Calu3 (cell line): Measurements from ENCODE around the gene FRMPD4. TPM values are rescaled to one million over a fixed set of nuclear protein-coding genes. Genes with fewer than 3 reads are reported as not detected.

Source experiments
- BruUV-seq: library from RNA; stranded (reverse); fragments of 400-500 nt; replicated peaks from 2 replicates; lab custom pipeline; 2021; lab: Mats Ljungman, UMichigan
- CTCF ChIA-PET: fragments of 300-600 bp; sonication (Branson Sonifier 250); formaldehyde crosslinking; loops from one replicate; lab custom pipeline; 2022; ENCODE audit warnings: antibody characterized with exemption; lab: Charles Lee
- DNase-seq: peaks from one replicate; pipeline ENCODE4 v3.0.0; 2022
- H3K27ac Mint-ChIP-seq: one replicate; pipeline ENCODE4 v1.8.0; 2022; ENCODE audit warnings: mixed read lengths; ENCODE audit not compliant: unreplicated experiment
- H3K27me3 Mint-ChIP-seq: one replicate; pipeline ENCODE4 v1.8.0; 2022; ENCODE audit warnings: mixed read lengths; ENCODE audit not compliant: unreplicated experiment
- H3K36me3 Mint-ChIP-seq: one replicate; pipeline ENCODE4 v1.8.0; 2022; ENCODE audit warnings: mild to moderate bottlenecking, moderate library complexity, mixed read lengths; ENCODE audit not compliant: insufficient read depth, unreplicated experiment
- H3K4me1 Mint-ChIP-seq: one replicate; pipeline ENCODE4 v1.8.0; 2022; ENCODE audit warnings: mild to moderate bottlenecking, low read depth, mixed read lengths; ENCODE audit not compliant: unreplicated experiment
- H3K4me3 Mint-ChIP-seq: one replicate; pipeline ENCODE4 v1.8.0; 2022; ENCODE audit warnings: mild to moderate bottlenecking, low read depth, moderate library complexity, mixed read lengths; ENCODE audit not compliant: unreplicated experiment
- H3K9me3 Mint-ChIP-seq: one replicate; pipeline ENCODE4 v1.8.0; 2022; ENCODE audit warnings: low read depth, mixed read lengths; ENCODE audit not compliant: unreplicated experiment
- intact Hi-C: fragments of 100-400 bp; cut with micrococcal nuclease; formaldehyde crosslinking; loops from one replicate; pipeline ENCODE4 v1.10.0; 2022; ENCODE audit not compliant: unreplicated experiment
- total RNA-seq: library from RNA; stranded (reverse); gene quantifications from 2 replicates; pipeline ENCODE4 v1.2.3, GENCODE V29; 2022
- TF ChIP-seq, protein P1 (sequence below): fragments of 200-600 bp; IDR thresholded peaks from one replicate; pipeline ENCODE4 v1.8.0; 2022; ENCODE audit warnings: antibody characterized with exemption; ENCODE audit not compliant: unreplicated experiment

The FRMPD4 gene
- total RNA-seq, 1 experiment from 2014 or later = not detected

DNA sequence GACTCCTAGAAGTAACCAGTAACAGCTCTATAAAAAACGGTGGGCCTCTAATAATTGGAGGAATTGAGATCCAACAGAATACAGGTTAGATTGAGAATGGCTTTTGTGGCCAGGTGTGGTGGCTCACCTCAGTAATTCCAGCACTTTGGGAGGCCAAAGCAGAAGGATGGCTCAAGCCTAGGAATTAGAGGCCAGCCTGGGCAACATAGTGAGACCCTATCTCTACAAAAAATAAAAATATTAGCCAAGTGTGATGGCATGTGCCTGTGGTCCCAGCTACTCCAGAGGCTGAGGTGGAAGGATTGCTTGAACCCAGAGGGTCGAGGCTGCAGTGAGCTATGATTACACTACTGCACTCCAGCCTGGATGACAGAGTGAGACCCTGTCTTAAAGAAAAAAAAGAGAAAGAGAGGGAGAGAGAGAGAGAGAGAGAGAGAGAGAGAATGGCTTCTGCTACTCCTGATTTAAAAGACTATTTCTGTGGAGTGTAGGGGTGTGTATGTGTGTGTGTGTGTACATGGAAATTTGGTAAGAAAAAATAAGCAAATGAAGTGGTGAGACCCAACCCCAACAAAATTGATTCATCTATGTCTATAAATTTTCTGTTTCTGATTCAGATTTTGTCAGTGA is 89.3 kb downstream of the FRMPD4 start:
- no peak overlapping the region for H3K4me3 Mint-ChIP-seq
- TF ChIP-seq, protein P1, sequence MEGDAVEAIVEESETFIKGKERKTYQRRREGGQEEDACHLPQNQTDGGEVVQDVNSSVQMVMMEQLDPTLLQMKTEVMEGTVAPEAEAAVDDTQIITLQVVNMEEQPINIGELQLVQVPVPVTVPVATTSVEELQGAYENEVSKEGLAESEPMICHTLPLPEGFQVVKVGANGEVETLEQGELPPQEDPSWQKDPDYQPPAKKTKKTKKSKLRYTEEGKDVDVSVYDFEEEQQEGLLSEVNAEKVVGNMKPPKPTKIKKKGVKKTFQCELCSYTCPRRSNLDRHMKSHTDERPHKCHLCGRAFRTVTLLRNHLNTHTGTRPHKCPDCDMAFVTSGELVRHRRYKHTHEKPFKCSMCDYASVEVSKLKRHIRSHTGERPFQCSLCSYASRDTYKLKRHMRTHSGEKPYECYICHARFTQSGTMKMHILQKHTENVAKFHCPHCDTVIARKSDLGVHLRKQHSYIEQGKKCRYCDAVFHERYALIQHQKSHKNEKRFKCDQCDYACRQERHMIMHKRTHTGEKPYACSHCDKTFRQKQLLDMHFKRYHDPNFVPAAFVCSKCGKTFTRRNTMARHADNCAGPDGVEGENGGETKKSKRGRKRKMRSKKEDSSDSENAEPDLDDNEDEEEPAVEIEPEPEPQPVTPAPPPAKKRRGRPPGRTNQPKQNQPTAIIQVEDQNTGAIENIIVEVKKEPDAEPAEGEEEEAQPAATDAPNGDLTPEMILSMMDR = no peak
- DNase-seq = no peak
- no peaks in the 10 kb centered on the region for H3K36me3 Mint-ChIP-seq
- CTCF ChIA-PET = no interaction called here
- intact Hi-C loops = no loop called here
- H3K9me3 Mint-ChIP-seq = peaks cover 3% of the 10 kb centered on the region
- no peaks in the 10 kb centered on the region for H3K27me3 Mint-ChIP-seq
- no TSS peak for BruUV-seq
- H3K27ac Mint-ChIP-seq = no peak overlapping the region
- H3K4me1 Mint-ChIP-seq = no peaks in the 10 kb centered on the region

DNA sequence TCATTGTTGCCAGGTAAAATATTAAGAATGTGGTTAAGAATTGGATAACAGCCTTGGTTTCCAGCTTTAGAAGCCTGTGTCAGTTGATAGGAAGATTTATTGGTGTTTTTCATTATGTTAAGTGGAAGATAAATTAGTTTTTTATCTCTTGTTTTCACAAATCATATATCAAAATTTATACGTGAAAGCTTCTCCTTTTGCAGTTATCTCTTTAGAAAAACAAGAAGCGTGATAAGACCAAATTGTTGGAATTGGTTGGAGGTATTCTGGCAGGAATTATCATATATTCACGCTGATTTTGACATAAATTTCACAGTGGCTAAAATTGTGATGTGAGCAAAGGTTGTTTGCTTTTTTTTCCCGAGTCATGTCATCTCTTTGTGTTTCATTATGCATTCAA is 90.6 kb downstream of the FRMPD4 start:
- Mint-ChIP-seq H3K36me3 (no peaks in the 10 kb centered on the region), H3K4me3 (no peak overlapping the region), H3K9me3 (peaks cover 3% of the 10 kb centered on the region), H3K27ac (no peak overlapping the region), H3K27me3 (no peaks in the 10 kb centered on the region), H3K4me1 (no peaks in the 10 kb centered on the region)
- BruUV-seq = no TSS peak
- intact Hi-C loops = no loop called here
- DNase-seq = no peak
- TF ChIP-seq, protein P1 = no peak
- CTCF ChIA-PET = no interaction called here

DNA sequence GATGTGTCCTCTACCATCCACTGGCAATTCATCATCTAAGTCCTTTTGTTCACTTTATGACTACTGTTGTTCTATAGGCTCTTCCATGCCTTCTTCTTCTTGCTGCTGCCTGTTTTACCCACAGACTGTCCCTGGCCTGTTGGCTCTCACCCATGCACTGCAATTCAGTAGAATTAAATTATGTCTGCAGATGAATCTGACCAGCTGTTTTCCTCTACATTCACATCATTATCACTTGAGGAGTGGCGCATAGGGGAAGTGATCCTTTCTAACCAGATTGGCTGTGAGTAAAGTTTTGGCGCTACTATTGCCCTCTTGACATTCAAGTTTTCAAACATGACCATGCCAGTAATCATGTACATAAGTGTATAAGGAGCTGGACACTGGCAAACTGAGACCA is 91.7 kb downstream of the FRMPD4 start:
- intact Hi-C loops = no loop called here
- no TSS peak for BruUV-seq
- Mint-ChIP-seq H3K27ac (no peak overlapping the region), H3K27me3 (no peaks in the 10 kb centered on the region), H3K4me1 (no peaks in the 10 kb centered on the region), H3K4me3 (no peak overlapping the region), H3K9me3 (peaks cover 3% of the 10 kb centered on the region), H3K36me3 (no peaks in the 10 kb centered on the region)
- CTCF ChIA-PET = no interaction called here
- no peak for DNase-seq
- TF ChIP-seq, protein P1 = no peak

DNA sequence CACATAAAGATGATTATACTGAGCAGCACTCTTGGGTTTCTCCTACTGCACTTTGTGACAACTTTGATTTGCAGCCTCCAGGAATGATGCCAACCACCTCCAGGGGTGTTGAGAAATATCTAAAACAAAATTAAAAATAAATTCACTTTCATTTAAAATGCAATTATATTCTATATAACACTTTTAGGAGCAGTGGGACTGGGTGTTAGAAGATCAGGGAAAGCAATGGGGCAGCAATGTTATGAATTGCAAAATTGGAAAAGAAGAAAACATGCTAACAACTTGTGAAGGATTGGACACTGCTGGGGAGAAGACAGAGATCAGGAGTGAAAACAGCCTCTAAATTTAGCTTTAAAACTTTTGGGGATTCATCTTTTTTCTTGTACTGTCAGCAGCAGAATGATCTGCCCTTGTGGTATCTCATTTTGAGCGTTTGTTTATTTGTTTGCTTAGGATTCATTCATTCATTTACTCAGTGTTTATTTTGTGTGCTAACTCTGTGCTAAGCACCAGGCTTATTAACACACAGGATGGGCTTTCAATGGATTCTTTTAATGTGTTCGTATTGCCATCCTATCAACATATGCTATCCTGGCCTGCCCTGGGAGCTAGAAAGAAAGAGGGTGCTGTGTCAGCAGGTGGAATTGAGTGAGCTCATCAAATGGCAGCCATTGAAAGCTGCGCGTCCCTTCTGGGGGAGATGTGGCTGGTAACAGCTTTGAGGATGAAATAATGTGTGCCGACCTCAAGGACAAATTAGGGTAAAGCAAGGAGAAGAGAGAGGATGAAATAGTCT is 96.5 kb downstream of the FRMPD4 start:
- CTCF ChIA-PET = no interaction called here
- no peak overlapping the region for H3K27ac Mint-ChIP-seq
- DNase-seq = no peak
- H3K27me3 Mint-ChIP-seq = no peaks in the 10 kb centered on the region
- H3K4me3 Mint-ChIP-seq = no peak overlapping the region
- peaks cover under 1% of the 10 kb centered on the region for H3K9me3 Mint-ChIP-seq
- intact Hi-C loops = no loop called here
- no peaks in the 10 kb centered on the region for H3K4me1 Mint-ChIP-seq
- no TSS peak for BruUV-seq
- no peaks in the 10 kb centered on the region for H3K36me3 Mint-ChIP-seq
- TF ChIP-seq, protein P1 = no peak
